RCC 7860 (cell line): Measurements from ENCODE around the gene DHRS1.

ENCODE experiments used
- DNase-seq: peaks from one replicate; pipeline ENCODE4 v3.0.0-alpha.2; 2015; ENCODE audit warnings: low spot score
- FAIRE-seq: peaks from 2 replicates; lab custom pipeline; 2012; peaks lifted over from hg19 to GRCh38; lab: Jason Lieb, UNC

DHRS1 gene

GRCh38 chr14:24310646-24311604, 11.3 kb upstream of the DHRS1 start, which contains the start of gene LTB4R:
Gene LTB4R, plus strand, starts transcription at chr14:24311502. Its CDS starts 4,150 bp downstream, at chr14:24315652.
- DNase-seq: no peak
- FAIRE-seq: no peak

- FAIRE-seq: no peak
- DNase-seq: no peak
These were observed 10.7 kb upstream of the DHRS1 start for GRCh38 chr14:24310265-24310645.

- FAIRE-seq: no peak
- no peak for DNase-seq
These were observed 10.1 kb upstream of the DHRS1 start, which contains the start of gene LTB4R2 for GRCh38 chr14:24309538-24310264. Gene LTB4R2, plus strand, starts transcription at chr14:24310140. Its CDS starts 525 bp downstream, at chr14:24310665.

DNA sequence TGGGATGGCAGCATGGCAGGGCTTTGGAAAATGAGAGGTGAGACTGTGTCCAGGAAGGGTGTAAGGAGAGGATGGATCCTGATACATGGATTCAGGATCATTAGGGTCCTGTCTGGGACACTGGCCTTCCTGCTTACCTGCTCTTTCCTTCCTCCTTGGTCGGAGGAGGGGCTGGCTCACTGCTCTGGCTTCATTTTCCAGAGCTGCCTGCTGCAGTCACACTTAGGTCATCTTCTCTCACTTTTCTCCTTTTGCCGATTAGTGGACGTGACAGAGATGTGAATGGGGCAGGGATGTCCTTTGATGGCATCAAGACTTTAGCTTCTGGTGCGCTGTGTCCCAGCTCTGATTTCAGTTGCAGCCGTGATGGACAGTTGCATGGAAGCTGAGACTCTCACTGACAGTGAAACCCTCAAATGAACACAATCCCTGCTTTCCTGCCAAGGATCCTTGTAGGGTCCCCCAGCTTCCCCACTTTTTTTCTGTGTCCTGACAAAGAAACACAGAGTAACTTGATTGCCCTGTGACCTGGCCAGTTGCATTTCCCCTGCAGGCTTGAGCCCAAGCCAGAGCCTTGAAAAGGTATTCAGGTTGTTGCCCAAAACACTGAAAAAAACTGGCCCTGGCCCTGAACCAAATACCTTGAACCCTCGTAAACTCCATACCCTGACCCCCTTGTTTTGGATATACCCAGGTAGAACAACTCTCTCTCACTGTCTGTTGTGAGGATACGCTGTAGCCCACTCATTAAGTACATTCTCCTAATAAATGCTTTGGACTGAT, 9.0 kb upstream of the DHRS1 start:
- FAIRE-seq: no peak

GRCh38 chr14:24307575-24308341, 8.2 kb upstream of the DHRS1 start, which contains the start of gene CIDEB:
Gene CIDEB, minus strand, starts transcription at chr14:24307977. Its CDS starts 119 bp downstream, at chr14:24307858.
- no peak for FAIRE-seq
- DNase-seq: peak; percentile 24

More for the DNA sequence above, 9.0 kb upstream of the DHRS1 start:
- DNase-seq: no peak

- FAIRE-seq (no peak), DNase-seq (no peak)
These were observed 7.6 kb upstream of the DHRS1 start for GRCh38 chr14:24307156-24307574.

DNA sequence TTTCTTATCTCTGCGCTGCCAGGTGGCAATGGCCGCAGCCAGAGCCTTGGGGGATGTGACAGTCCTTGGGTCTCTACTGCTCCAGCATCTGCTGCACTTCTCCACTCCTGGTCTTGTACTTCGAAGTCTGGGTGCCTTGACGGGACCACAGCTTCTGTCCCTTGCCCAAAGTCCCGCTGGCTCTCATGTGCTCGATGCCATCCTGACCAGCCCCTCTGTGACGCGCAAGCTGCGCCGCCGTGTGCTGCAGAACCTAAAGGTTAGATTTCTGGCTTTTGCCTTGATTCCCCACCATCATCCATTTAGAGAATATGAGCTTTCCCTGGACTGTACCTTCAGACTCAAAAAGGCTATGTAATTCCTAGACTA, 4.4 kb upstream of the DHRS1 start:
- FAIRE-seq: no peak

DNA sequence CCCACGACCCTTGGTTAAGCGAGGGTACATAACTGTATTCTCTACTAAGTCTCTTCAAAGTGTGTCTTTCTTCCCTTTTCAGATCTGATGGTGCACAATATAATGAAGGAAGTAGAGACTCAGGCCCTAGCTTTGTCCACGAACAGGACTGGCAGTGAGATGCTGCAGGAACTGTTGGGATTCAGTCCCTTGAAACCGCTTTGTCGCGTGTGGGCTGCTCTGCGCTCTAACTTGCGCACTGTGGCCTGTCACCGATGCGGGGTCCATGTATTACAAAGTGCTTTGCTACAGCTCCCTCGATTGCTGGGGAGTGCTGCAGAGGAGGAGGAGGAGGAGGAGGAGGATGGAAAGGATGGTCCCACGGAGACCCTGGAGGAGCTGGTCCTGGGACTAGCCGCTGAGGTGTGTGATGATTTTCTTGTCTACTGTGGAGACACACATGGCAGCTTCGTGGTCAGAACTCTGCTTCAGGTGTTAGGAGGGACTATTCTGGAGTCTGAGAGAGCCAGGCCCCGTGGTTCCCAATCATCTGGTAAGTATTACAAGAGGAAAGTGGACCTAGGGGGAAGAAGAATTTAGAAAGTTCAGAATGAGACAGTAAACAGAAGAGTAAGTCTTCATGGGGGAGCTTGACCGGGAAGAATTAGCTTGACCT, 873 bp upstream of the DHRS1 start:
- no peak for DNase-seq
- no peak for FAIRE-seq

More for the DNA sequence above, 4.4 kb upstream of the DHRS1 start:
- no peak for DNase-seq

GRCh38 chr14:24298892-24299254, 707 bp downstream of the DHRS1 start:
- FAIRE-seq: no peak

DNA sequence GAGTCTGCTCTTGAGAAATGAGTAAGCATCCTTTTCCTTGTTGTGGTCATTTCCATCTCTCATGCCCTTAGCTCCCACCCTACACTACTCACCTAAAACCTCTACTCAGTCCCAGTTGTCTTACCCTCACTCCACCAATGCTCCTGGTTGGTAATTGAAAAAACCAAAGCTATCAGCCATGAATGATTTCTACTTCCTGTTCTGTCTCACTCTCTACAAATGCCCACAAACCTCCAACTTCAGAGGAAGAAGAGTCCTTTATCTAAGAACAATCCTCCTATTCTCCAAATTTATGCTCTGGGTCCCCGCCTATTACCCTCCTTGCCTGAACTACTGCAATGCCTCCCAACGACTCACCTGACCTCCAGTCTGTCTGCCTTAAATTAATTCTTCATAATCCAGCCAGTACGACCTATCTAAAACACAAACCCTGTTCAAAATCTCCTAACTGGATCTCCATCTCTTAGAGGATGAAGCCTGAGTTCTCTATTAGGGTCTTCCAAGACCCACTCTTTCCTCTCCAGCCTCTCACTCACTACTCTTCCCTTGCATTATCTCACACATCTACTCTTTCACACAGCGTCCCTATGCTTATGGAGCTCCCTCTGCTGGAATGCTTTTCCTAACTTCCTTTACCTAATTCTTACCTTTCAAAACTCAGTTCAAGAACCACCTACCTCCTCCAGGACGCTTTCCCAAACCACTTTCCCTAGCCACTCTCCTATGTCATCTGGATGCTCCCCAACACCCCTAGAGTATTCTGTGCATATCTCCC, 2.2 kb downstream of the DHRS1 start:
- FAIRE-seq: no peak
- DNase-seq: peak; percentile 19

More at GRCh38 chr14:24298892-24299254, 707 bp downstream of the DHRS1 start:
- peak; percentile 59 for DNase-seq

GRCh38 chr14:24296341-24297157, 3.0 kb downstream of the DHRS1 start:
- no peak for FAIRE-seq
- DNase-seq: peak; percentile 70

- FAIRE-seq (no peak), DNase-seq (no peak)
These were observed 6.1 kb downstream of the DHRS1 start for GRCh38 chr14:24293525-24293924.

GRCh38 chr14:24292118-24292807, 7.3 kb downstream of the DHRS1 start:
- DNase-seq: no peak
- no peak for FAIRE-seq

DNA sequence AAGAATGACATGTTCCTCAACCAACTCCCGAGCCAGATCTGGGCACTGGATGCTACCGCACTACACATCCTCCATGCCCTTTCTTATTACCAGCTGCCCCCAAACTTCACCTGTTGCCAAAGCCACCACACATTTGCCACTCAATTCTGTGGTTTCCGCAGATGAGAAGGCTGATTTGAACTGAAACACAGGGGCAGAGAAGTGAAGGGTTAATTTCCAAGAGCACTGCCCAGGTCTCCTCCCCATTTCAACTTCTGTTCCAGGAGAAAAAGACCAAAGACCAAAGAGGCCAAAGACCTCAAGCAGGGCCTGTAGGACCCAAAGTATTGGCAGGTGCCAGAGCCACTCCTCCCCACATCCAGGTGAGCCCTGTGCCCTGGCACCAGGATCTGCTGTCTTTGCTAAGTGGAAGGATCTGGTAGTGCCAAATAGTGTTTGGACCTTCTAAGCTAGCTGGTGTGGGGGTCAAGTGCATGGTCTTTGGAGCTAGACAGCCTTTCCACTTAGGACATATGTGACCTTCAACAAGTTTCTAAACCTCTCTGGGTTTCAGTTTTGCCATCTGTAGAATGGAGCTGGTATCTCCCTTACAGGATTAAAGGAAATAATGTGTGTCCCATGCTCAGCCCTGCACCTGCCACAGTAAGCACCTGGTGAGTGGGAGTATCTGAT, 8.0 kb downstream of the DHRS1 start:
- FAIRE-seq: no peak
- no peak for DNase-seq

DNA sequence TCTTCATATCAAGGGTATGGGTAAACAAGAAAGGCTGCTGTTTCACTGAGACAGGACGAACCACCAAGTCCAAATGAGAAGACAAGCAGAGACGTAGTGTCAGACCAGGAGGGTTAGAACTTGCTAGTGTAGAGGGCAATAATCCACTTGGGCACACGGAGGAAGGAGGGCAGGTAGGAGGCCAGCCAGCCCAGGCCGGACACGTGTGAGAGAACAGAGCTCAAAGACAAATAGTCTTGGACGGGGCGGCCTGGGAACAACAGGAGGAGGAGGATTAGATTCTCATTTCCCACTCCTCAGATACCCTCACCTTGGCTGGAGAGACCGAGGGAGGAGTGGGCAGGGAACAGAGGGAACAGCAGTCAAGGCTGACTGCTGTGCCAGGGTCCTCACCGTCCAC, 8.8 kb downstream of the DHRS1 start:
- FAIRE-seq (no peak), DNase-seq (no peak)

DNA sequence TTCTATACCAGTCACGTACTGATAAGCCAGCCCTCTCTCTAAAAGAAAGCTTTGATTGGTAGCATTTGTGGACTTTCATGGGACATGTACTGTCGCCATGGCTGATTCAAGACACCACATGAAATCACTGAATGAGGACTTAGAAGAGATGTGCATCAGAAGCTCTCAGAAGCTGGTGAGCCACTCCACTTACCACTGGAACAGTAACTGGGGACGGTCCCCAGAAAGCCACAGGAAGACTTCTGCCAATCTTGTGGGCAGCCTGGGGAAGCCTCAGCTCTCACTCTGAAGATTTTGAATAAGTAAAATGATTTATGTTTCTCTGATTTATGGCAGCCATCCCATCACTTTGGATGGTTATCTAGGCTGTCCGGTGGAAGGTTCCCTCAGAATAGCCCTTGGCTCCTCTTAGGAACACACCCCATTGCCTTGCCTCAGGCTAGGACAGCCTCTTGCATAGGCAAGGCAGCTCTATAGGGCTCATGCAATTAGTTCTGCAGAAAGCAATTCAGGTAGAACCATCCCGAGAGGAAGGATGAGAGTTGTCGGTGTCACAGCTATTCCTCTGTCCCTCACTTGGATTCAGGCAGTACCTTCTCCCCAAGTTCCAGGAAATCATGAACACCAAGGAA, 9.8 kb downstream of the DHRS1 start:
- no peak for DNase-seq
- no peak for FAIRE-seq
